GM23248 (cell line): ENCODE results near the gene PCBP3. TPM values are rescaled to one million over a fixed set of nuclear protein-coding genes. Genes with fewer than 3 reads are reported as not detected.
"Not testable (repeated sequence)": the region's sequence is repeated elsewhere in the genome, so short reads cannot be mapped to it uniquely, and the experiment has no call there.

Source experiments
- DNase-seq: peaks from one replicate; pipeline ENCODE4 v3.0.0-alpha.2; 2015
- H2AFZ ChIP-seq: fragments of 200-600 bp; sonication (generic); 2 replicates; pipeline ENCODE4 v1.6.1; 2016; ENCODE audit warnings: antibody characterized with exemption
- H3F3A ChIP-seq: fragments of 200-600 bp; sonication (generic); 2 replicates; pipeline ENCODE4 v1.6.1; 2016; ENCODE audit warnings: mild to moderate bottlenecking, antibody characterized with exemption, mixed run types; ENCODE audit not compliant: insufficient read depth
- H3K27ac ChIP-seq: fragments of 200-600 bp; sonication (generic); 2 replicates; pipeline ENCODE4 v1.5.1; 2016; ENCODE audit warnings: mild to moderate bottlenecking
- H3K27me3 ChIP-seq: fragments of 200-600 bp; sonication (generic); replicated peaks from 2 replicates; pipeline ENCODE4 v1.6.1; 2016; ENCODE audit warnings: mild to moderate bottlenecking; ENCODE audit not compliant: insufficient read depth
- H3K36me3 ChIP-seq: fragments of 200-600 bp; sonication (generic); 2 replicates; pipeline ENCODE4 v1.6.1; 2016; ENCODE audit warnings: low read depth, mild to moderate bottlenecking
- H3K4me1 ChIP-seq: fragments of 200-600 bp; sonication (generic); 2 replicates; pipeline ENCODE4 v1.6.1; 2016; ENCODE audit warnings: mild to moderate bottlenecking; ENCODE audit not compliant: insufficient read depth
- H3K4me2 ChIP-seq: fragments of 200-600 bp; sonication (generic); one replicate; pipeline ENCODE4 v1.6.1; 2016; ENCODE audit warnings: mild to moderate bottlenecking; ENCODE audit not compliant: unreplicated experiment
- H3K4me3 ChIP-seq: fragments of 200-600 bp; sonication (generic); 2 replicates; pipeline ENCODE4 v1.5.1; 2016; ENCODE audit warnings: mild to moderate bottlenecking
- H3K79me2 ChIP-seq: fragments of 200-600 bp; sonication (generic); 2 replicates; pipeline ENCODE4 v1.6.1; 2016; ENCODE audit warnings: mild to moderate bottlenecking; ENCODE audit not compliant: insufficient read depth
- H3K9ac ChIP-seq: fragments of 200-600 bp; sonication (generic); 2 replicates; pipeline ENCODE4 v1.6.1; 2016; ENCODE audit warnings: mild to moderate bottlenecking
- H3K9me2 ChIP-seq: fragments of 200-600 bp; sonication (generic); 2 replicates; pipeline ENCODE4 v1.6.1; 2016; ENCODE audit warnings: mixed run types, mild to moderate bottlenecking, moderate library complexity; ENCODE audit not compliant: insufficient read depth
- H3K9me3 ChIP-seq: fragments of 200-600 bp; sonication (generic); one replicate; pipeline ENCODE4 v1.6.1; 2017; ENCODE audit warnings: low read depth
- H4K20me1 ChIP-seq: fragments of 200-600 bp; sonication (generic); 2 replicates; pipeline ENCODE4 v1.6.0; 2016; ENCODE audit not compliant: insufficient read depth
- EZH2 ChIP-seq: fragments of 200-600 bp; sonication (generic); IDR thresholded peaks from 2 replicates; pipeline ENCODE4 v1.6.1; 2018; ENCODE audit warnings: antibody characterized with exemption, mild to moderate bottlenecking; ENCODE audit not compliant: insufficient read depth, poor library complexity, severe bottlenecking
- EZH2phosphoT487 ChIP-seq: fragments of 200-600 bp; sonication (generic); IDR thresholded peaks from 2 replicates; pipeline ENCODE4 v1.6.1; 2018; ENCODE audit warnings: antibody characterized with exemption, moderate library complexity, mild to moderate bottlenecking, low read depth; ENCODE audit not compliant: insufficient read depth
- WGBS, 2 experiments: methylation state at CpG; one replicate each; pipeline ENCODE4 v1.1.6; 2015 to 2017; ENCODE audit warnings: low lambda C conversion rate in 2 of 2, low coverage in 1 of 2; ENCODE audit errors: missing lambda C conversion rate in 2 of 2; 5-methylcytosine and 5-hydroxymethylcytosine counted together
- in situ Hi-C: fragments of 300-500 bp; cut with MboI; formaldehyde crosslinking; loops from 2 replicates; pipeline ENCODE4 v1.15.0; 2020
- polyA plus RNA-seq: library from polyadenylated mRNA; unstranded; fragments of >200 nt; fragmentation: Nextera tagmentation; extraction: Ambion mirVana; gene quantifications from 2 replicates; pipeline ENCODE4 v1.2.1, GENCODE V29; 2016
- total RNA-seq: library from RNA; depleted of rRNA; stranded (reverse); fragments of >200 nt; shearing (Covaris generic); gene quantifications from 2 replicates; pipeline ENCODE4 v1.2.3, GENCODE V29; 2014

Gene PCBP3
- total and polyA plus RNA-seq, 2 experiments from 2014 or later = 0.32 to 1.3 TPM

DNA sequence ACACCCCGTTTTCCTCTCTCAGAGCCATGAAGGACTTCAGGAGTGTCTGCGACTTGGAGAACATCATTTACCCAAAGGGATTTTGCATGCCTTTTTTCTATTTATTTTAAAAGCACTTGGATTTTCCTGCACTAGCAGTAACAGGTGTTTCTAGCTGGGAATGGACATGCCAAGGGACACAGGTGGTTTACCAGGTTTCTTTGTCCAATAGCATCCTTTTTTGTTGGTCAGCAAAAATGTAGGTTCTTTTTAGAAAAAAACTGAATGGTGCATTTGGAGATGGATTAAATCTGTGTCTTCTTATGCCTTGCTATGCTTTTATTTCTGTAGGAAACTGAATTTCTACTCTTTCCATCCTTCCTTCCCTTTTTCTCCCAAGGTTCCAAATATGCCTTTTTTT lies 205.3 kb downstream of the PCBP3 start:
- H3K9me3 ChIP-seq = no peaks in the 10 kb centered on the region
- in situ Hi-C loops = loop anchor here (25.0 kb wide), 1 partner anchor 562 kb away; the partner anchor contains the start of gene POFUT2
- H3K79me2 ChIP-seq = no peaks in the 10 kb centered on the region
- TF ChIP-seq EZH2 (no peak), EZH2phosphoT487 (no peak)
- H3K4me1 ChIP-seq = 0 out of 2 replicates have a peak, but pooled peaks cover 2% of the 10 kb centered on the region
- H3K4me2 ChIP-seq = no peak overlapping the region
- no peaks in the 10 kb centered on the region; the same call in 1 of the 2 replicates for H3K27me3 ChIP-seq
- no peaks in the 10 kb centered on the region for H3K9me2 ChIP-seq
- H3F3A ChIP-seq = no peaks in the 10 kb centered on the region
- no peaks in the 10 kb centered on the region for H3K36me3 ChIP-seq
- no peak for DNase-seq
- H4K20me1 ChIP-seq = no peaks in the 10 kb centered on the region
- no peak overlapping the region for H3K27ac ChIP-seq
- 49 to 65% methylated on average over 2 of the region's 2 CpGs for WGBS, 2 experiments
- H3K4me3 ChIP-seq = no peak overlapping the region
- H2AFZ ChIP-seq = no peak overlapping the region
- no peak overlapping the region for H3K9ac ChIP-seq

DNA sequence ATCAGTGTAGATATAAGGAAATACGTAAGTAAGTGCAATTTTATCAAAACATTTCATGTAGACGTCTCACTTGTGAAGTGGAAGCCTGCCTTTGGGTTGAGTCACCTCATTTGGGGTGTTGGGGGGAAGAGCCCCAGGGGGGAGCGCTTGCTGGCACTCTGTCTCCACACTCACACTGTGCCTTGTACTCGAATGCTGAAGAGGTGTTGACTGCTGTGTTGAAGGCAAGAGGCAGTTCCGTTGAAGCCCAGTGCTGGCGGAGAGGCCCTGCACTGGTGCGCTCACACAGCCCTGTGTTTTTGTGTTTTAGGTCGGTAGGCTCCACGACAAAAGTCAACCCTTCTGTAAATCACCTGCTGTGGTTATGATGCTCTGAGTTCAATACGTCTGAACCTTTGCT lies 206.1 kb downstream of the PCBP3 start:
- Histone ChIP-seq H3K27me3 (no peaks in the 10 kb centered on the region; the same call in 1 of the 2 replicates), H3F3A (no peaks in the 10 kb centered on the region), H3K4me3 (no peak overlapping the region), H3K4me1 (0 out of 2 replicates have a peak, but pooled peaks cover 2% of the 10 kb centered on the region), H2AFZ (no peak overlapping the region), H3K4me2 (no peak overlapping the region), H3K9me3 (no peaks in the 10 kb centered on the region), H3K9me2 (no peaks in the 10 kb centered on the region), H4K20me1 (no peaks in the 10 kb centered on the region), H3K9ac (no peak overlapping the region), H3K36me3 (no peaks in the 10 kb centered on the region), H3K27ac (no peak overlapping the region), H3K79me2 (no peaks in the 10 kb centered on the region)
- WGBS, 2 experiments = 83 to 85% methylated on average over 10 of the region's 10 CpGs
- in situ Hi-C loops = loop anchor here (25.0 kb wide), 1 partner anchor 562 kb away; the partner anchor contains the start of gene POFUT2
- no peak for DNase-seq
- TF ChIP-seq EZH2 (no peak), EZH2phosphoT487 (no peak)

DNA sequence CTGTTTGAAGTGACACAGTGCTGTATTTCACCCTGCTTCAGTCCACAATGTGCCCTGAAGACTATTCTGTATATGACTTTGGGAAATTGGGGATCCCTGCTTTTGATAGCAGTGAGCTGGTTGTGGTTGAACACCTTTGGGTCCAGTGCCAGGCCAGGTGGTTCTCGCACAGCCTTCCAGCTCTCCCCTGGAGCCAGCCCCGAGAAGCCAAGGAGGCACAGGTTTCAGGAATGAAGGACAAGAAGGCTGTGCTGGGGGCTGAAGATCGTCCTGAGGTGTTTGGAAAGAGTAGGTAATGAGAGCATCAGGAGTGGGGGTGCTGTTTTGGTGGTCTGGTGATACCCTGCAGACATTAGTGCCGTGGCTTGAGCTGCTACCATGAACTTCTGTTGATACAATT lies 206.7 kb downstream of the PCBP3 start:
- no peak overlapping the region for H2AFZ ChIP-seq
- H3F3A ChIP-seq = no peaks in the 10 kb centered on the region
- H3K9ac ChIP-seq = no peak overlapping the region
- H3K9me2 ChIP-seq = no peaks in the 10 kb centered on the region
- H4K20me1 ChIP-seq = no peaks in the 10 kb centered on the region
- H3K4me3 ChIP-seq = no peak overlapping the region
- WGBS, 2 experiments = 75 to 82% methylated on average over 4 of the region's 4 CpGs
- H3K27me3 ChIP-seq = no peaks in the 10 kb centered on the region; the same call in 1 of the 2 replicates
- no peak overlapping the region for H3K27ac ChIP-seq
- DNase-seq = no peak
- H3K4me2 ChIP-seq = no peak overlapping the region
- no peaks in the 10 kb centered on the region for H3K36me3 ChIP-seq
- 0 out of 2 replicates have a peak, but pooled peaks cover 2% of the 10 kb centered on the region for H3K4me1 ChIP-seq
- no peak for TF ChIP-seq EZH2phosphoT487
- TF ChIP-seq EZH2 = no peak
- H3K79me2 ChIP-seq = no peaks in the 10 kb centered on the region
- no peaks in the 10 kb centered on the region for H3K9me3 ChIP-seq
- in situ Hi-C loops = no loop called here

DNA sequence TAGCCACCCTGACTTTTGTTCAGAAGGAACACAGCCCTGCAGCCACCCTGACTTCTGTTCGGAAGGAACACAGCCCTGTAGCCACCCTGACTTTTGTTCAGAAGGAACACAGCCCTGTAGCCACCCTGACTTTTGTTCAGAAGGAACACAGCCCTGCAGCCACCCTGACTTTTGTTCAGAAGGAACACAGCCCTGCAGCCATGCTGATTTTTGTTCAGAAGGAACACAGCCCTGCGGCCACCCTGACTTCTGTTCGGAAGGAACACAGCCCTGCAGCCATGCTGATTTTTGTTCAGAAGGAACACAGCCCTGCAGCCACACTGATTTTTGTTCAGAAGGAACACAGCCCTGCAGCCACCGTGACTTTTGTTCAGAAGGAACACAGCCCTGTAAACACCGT lies 208.9 kb downstream of the PCBP3 start:
- H3K4me2 ChIP-seq, DNase-seq, H3K9me2 ChIP-seq: not testable (repeated sequence)

DNA sequence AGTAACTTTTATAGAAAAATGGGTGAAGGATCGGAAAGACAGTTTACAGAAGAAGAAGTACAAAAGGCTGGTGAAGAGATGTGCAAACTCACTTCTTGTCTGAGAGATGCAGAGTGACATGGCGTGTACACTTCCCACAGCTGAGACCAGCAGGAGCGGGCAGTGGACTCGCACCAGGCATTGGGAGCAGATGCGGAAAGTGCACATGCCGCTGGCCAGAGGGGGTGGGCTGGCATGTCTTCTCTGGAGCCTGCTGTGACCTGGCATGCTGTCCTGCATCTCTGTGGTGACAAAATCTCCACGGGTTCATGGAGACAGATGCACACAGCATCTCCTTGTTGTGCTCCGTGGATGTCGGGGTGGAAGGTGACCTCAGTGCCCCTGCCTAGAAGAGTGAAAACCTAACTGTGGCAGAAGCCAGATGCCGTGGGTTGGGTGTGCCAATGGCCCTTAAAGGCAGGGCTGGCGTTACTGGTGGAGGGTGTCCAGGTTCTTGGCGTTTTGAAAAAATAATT lies 209.4 kb downstream of the PCBP3 start:
- no peak for DNase-seq
- Histone ChIP-seq H4K20me1 (no peaks in the 10 kb centered on the region), H3K27me3 (no peaks in the 10 kb centered on the region; the same call in 1 of the 2 replicates), H3K79me2 (no peaks in the 10 kb centered on the region), H3K27ac (no peak overlapping the region), H3K9ac (no peak overlapping the region), H3K36me3 (no peaks in the 10 kb centered on the region), H3K4me2 (no peak overlapping the region), H3K9me2 (no peaks in the 10 kb centered on the region), H2AFZ (no peak overlapping the region), H3K4me3 (no peak overlapping the region), H3K9me3 (no peaks in the 10 kb centered on the region), H3K4me1 (no peaks in the 10 kb centered on the region), H3F3A (no peaks in the 10 kb centered on the region)
- TF ChIP-seq EZH2 (no peak), EZH2phosphoT487 (no peak)
- WGBS, 2 experiments = 84 to 86% methylated on average over 12 of the region's 12 CpGs
- in situ Hi-C loops = no loop called here

More for the DNA sequence above, 208.9 kb downstream of the PCBP3 start:
- H3K9me3 ChIP-seq, H3K27me3 ChIP-seq, in situ Hi-C loops, H2AFZ ChIP-seq, H3K27ac ChIP-seq, H3K9ac ChIP-seq, H3K4me3 ChIP-seq, H3F3A ChIP-seq, H3K36me3 ChIP-seq, H3K79me2 ChIP-seq, H3K4me1 ChIP-seq, H4K20me1 ChIP-seq: not testable (repeated sequence)
- 69 to 73% methylated on average over 4 to 5 of the region's 5 CpGs for WGBS, 2 experiments
